Measurements from ENCODE around the gene AMDHD1.

The AMDHD1 gene

GRCh38 chr12:95955549-95956159, 12.5 kb downstream of the AMDHD1 start:
- H3K36me3 ChIP-seq, result no peaks in the 10 kb centered on the region
- peak; percentile 36 for DNase-seq
- H3K4me3 ChIP-seq (ENCODE audit: low read depth, low read length), result no peak overlapping the region
- no peak overlapping the region for H3K27ac ChIP-seq
- H3K27me3 ChIP-seq (ENCODE audit: insufficient read depth, low read depth, severe bottlenecking), result no peaks in the 10 kb centered on the region
- no peaks in the 10 kb centered on the region for H3K9me3 ChIP-seq (ENCODE audit: severe bottlenecking)
- peak; percentile 61; the same call in 1 of the 2 replicates for TF ChIP-seq CTCF (IDR thresholded peaks at IDR 0.05; ENCODE audit: low read depth, low read length)

DNA sequence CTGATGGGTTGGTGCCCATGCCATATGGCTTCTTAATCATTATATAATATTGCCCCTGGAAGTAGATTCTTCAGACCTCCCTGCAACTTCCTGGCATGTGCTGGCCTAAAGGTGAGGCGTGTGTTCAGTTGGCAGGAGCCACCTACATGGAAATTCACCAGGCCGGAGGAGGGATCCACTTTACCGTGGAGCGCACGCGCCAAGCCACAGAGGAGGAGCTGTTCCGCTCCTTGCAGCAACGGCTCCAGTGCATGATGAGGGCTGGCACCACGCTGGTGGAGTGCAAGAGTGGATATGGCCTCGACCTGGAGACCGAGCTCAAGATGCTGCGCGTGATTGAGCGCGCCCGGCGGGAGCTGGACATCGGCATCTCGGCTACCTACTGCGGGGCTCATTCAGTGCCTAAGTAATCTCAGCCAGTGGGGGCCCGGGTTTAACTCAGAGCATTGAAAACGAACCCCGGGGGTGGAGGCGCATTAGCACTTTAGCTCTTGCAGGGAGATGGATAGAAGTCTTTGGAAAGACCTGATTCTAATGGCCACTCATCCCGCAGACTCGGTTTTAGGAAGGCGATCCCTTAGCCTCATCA, 13.5 kb downstream of the AMDHD1 start:
- H3K36me3 ChIP-seq, result no peaks in the 10 kb centered on the region
- no peaks in the 10 kb centered on the region for H3K9me3 ChIP-seq (ENCODE audit: severe bottlenecking)
- no peaks in the 10 kb centered on the region for H3K27me3 ChIP-seq (ENCODE audit: insufficient read depth, low read depth, severe bottlenecking)
- no peak overlapping the region for H3K4me3 ChIP-seq (ENCODE audit: low read depth, low read length)
- TF ChIP-seq CTCF (IDR thresholded peaks at IDR 0.05; ENCODE audit: low read depth, low read length), result no peak
- no peak overlapping the region for H3K27ac ChIP-seq
- DNase-seq, result no peak

- H3K27me3 ChIP-seq (ENCODE audit: insufficient read depth, low read depth, severe bottlenecking), result no peaks in the 10 kb centered on the region
- no peaks in the 10 kb centered on the region for H3K9me3 ChIP-seq (ENCODE audit: severe bottlenecking)
- H3K36me3 ChIP-seq, result no peaks in the 10 kb centered on the region
- TF ChIP-seq CTCF (IDR thresholded peaks at IDR 0.05; ENCODE audit: low read depth, low read length), result peak; percentile 34; the same call in 1 of the 2 replicates
- DNase-seq, result no peak
- H3K27ac ChIP-seq, result no peak overlapping the region
- no peak overlapping the region for H3K4me3 ChIP-seq (ENCODE audit: low read depth, low read length)
Observed at GRCh38 chr12:95959107-95959506, 16.0 kb downstream of the AMDHD1 start.

- TF ChIP-seq CTCF (IDR thresholded peaks at IDR 0.05; ENCODE audit: low read depth, low read length), result no peak
- H3K27me3 ChIP-seq (ENCODE audit: insufficient read depth, low read depth, severe bottlenecking), result no peaks in the 10 kb centered on the region
- no peaks in the 10 kb centered on the region for H3K36me3 ChIP-seq
- H3K27ac ChIP-seq, result no peak overlapping the region
- H3K4me3 ChIP-seq (ENCODE audit: low read depth, low read length), result no peak overlapping the region
- H3K9me3 ChIP-seq (ENCODE audit: severe bottlenecking), result no peaks in the 10 kb centered on the region
- no peak for DNase-seq
Observed at GRCh38 chr12:95960241-95960640, 17.1 kb downstream of the AMDHD1 start.

GRCh38 chr12:95962222-95962621, 19.1 kb downstream of the AMDHD1 start:
- Histone ChIP-seq H3K9me3 (ENCODE audit: severe bottlenecking) (no peaks in the 10 kb centered on the region), H3K4me3 (ENCODE audit: low read depth, low read length) (no peak overlapping the region), H3K27ac (no peak overlapping the region), H3K27me3 (ENCODE audit: insufficient read depth, low read depth, severe bottlenecking) (no peaks in the 10 kb centered on the region), H3K36me3 (no peaks in the 10 kb centered on the region)
- TF ChIP-seq CTCF (IDR thresholded peaks at IDR 0.05; ENCODE audit: low read depth, low read length), result no peak
- DNase-seq, result no peak

GRCh38 chr12:95963096-95963495, 20.0 kb downstream of the AMDHD1 start:
- peak; percentile 67 for TF ChIP-seq CTCF (IDR thresholded peaks at IDR 0.05; ENCODE audit: low read depth, low read length)
- no peaks in the 10 kb centered on the region for H3K36me3 ChIP-seq
- peak; percentile 33 for DNase-seq
- H3K27me3 ChIP-seq (ENCODE audit: insufficient read depth, low read depth, severe bottlenecking), result no peaks in the 10 kb centered on the region
- H3K4me3 ChIP-seq (ENCODE audit: low read depth, low read length), result no peak overlapping the region
- H3K27ac ChIP-seq, result no peak overlapping the region
- H3K9me3 ChIP-seq (ENCODE audit: severe bottlenecking), result no peaks in the 10 kb centered on the region

Data from WERI-Rb-1 (cell line).